Ovary (tissue), 1 donor: ENCODE data around the gene COL13A1.

Experiments
- EP300 ChIP-seq: sonication (generic); formaldehyde crosslinking; IDR thresholded peaks from one replicate; pipeline ENCODE4 v1.6.1; 2017; ENCODE audit warnings: antibody characterized with exemption
- POLR2A ChIP-seq: fragments of 450-650 bp; IDR thresholded peaks from one replicate; pipeline ENCODE4 v1.6.1; 2017; ENCODE audit warnings: antibody characterized with exemption, mild to moderate bottlenecking, moderate library complexity

DNA sequence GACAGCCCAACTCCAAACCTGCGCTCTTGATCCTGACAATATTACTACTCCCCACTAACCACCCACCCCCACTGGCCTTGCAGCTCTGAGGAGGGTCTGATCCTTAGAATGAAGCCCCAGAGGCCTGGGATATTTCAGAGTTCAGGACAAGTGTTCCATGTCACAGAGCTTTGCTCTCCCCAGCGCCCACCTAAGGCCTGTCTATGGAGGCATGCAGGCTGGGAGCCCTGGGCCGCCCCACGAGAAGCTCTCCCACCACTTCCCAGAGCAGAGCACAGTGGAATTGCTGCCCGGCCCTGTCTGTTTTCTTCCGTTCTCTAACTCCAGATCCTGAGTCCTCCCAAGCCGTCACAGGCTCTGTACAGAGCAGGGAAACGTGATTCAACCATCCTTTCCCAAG is 74.6 kb downstream of the COL13A1 start:
- TF ChIP-seq EP300 (no peak), POLR2A (no peak)
